ENCODE measurements around the gene LONRF2.
"Not testable (repeated sequence)": the region's sequence is repeated elsewhere in the genome, so short reads cannot be mapped to it uniquely, and the experiment has no call there.

Gene LONRF2

GRCh38 chr2:100321866-100322820, at the start of gene LONRF2:
LONRF2 (minus strand) TSS chr2:100322501; CDS start chr2:100322093, 408 bp downstream.
- no peak for DNase-seq

GRCh38 chr2:100367163-100367562, 44.9 kb upstream of the LONRF2 start:
- no peak for DNase-seq

- no peak for DNase-seq
Measured at GRCh38 chr2:100365434-100365833, 43.1 kb upstream of the LONRF2 start.

- not testable (repeated sequence) for DNase-seq
Measured at GRCh38 chr2:100362269-100362668, 40.0 kb upstream of the LONRF2 start.

- DNase-seq: no peak
Measured at GRCh38 chr2:100359576-100359975, 37.3 kb upstream of the LONRF2 start.

GRCh38 chr2:100358554-100358953, 36.3 kb upstream of the LONRF2 start:
- DNase-seq: no peak

GRCh38 chr2:100352521-100352920, 30.2 kb upstream of the LONRF2 start:
- DNase-seq: no peak

- no peak for DNase-seq
Measured at GRCh38 chr2:100350661-100351185, 28.4 kb upstream of the LONRF2 start.

- DNase-seq: not testable (repeated sequence)
Measured at GRCh38 chr2:100345144-100345543, 22.8 kb upstream of the LONRF2 start.

GRCh38 chr2:100344433-100344832, 22.1 kb upstream of the LONRF2 start:
- DNase-seq: no peak

- not testable (repeated sequence) for DNase-seq
Measured at GRCh38 chr2:100342466-100342865, 20.2 kb upstream of the LONRF2 start.

GRCh38 chr2:100339823-100340222, 17.5 kb upstream of the LONRF2 start:
- no peak for DNase-seq

- no peak for DNase-seq
Measured at GRCh38 chr2:100334929-100335328, 12.6 kb upstream of the LONRF2 start.

- DNase-seq: no peak
Measured at GRCh38 chr2:100327742-100328141, 5.4 kb upstream of the LONRF2 start.

GRCh38 chr2:100321179-100321865, 979 bp downstream of the LONRF2 start:
- DNase-seq: no peak

GRCh38 chr2:100320547-100321178, 1.6 kb downstream of the LONRF2 start:
- DNase-seq: no peak

- DNase-seq: no peak
Measured at GRCh38 chr2:100317634-100318033, 4.7 kb downstream of the LONRF2 start.

GRCh38 chr2:100309973-100310719, 12.2 kb downstream of the LONRF2 start:
- DNase-seq: no peak

- no peak for DNase-seq
Measured at GRCh38 chr2:100309311-100309710, 13.0 kb downstream of the LONRF2 start.

GRCh38 chr2:100303744-100304143, 18.6 kb downstream of the LONRF2 start:
- no peak for DNase-seq

GRCh38 chr2:100302585-100302892, 19.8 kb downstream of the LONRF2 start:
- no peak for DNase-seq

GRCh38 chr2:100301881-100302584, 20.3 kb downstream of the LONRF2 start:
- no peak for DNase-seq
